Gastroesophageal sphincter (tissue), 3 donors: ENCODE measurements around the gene TUBGCP3.

Experiments used
- CTCF ChIP-seq, 4 experiments: fragments of 200-600 bp in 2 of 4; fragments of 450-650 bp in 2 of 4; sonication (generic) in 1 of 4; IDR thresholded peaks; one replicate each; pipeline ENCODE4 v1.5.1; 2017 to 2019; ENCODE audit warnings: antibody characterized with exemption in 4 of 4, mild to moderate bottlenecking in 2 of 4, moderate library complexity in 2 of 4
- POLR2AphosphoS5 ChIP-seq: sonication (generic); formaldehyde crosslinking; IDR thresholded peaks from one replicate; pipeline ENCODE4 v1.6.1; 2017; ENCODE audit warnings: antibody characterized with exemption

GRCh38 chr13:112530861-112531260 is 57.1 kb downstream of the TUBGCP3 start:
- no peak for TF ChIP-seq CTCF (IDR thresholded peaks at IDR 0.05)
- no peak for TF ChIP-seq POLR2AphosphoS5
